ENCODE measurements around the gene C9orf152. TPM values are rescaled to one million over a fixed set of nuclear protein-coding genes. Genes with fewer than 3 reads are reported as not detected.

C9orf152 gene
- total and polyA plus RNA-seq, 10 of the 15 experiments (the other 5 are each of a cell fraction or from before 2014, with no cell fraction given), result 0.04 TPM; not detected in 9

- no peak for TF ChIP-seq POLR2A (IDR thresholded peaks at IDR 0.05; ENCODE audit: low read depth, low read length)
- TF ChIP-seq ZNF384 (IDR thresholded peaks at IDR 0.05; ENCODE audit: borderline replicate concordance, low read depth, low read length), result peak; percentile 44; the same call in 1 of the 2 replicates
- TF ChIP-seq CHD2 (IDR thresholded peaks at IDR 0.05; ENCODE audit: borderline replicate concordance, low read depth, low read length), result no peak
- no peak for TF ChIP-seq TCF12 (IDR thresholded peaks at IDR 0.05; ENCODE audit: low read depth, low read length)
These were observed 34.7 kb downstream of the C9orf152 start (continued) for GRCh38 chr9:110173322-110173642.

DNA sequence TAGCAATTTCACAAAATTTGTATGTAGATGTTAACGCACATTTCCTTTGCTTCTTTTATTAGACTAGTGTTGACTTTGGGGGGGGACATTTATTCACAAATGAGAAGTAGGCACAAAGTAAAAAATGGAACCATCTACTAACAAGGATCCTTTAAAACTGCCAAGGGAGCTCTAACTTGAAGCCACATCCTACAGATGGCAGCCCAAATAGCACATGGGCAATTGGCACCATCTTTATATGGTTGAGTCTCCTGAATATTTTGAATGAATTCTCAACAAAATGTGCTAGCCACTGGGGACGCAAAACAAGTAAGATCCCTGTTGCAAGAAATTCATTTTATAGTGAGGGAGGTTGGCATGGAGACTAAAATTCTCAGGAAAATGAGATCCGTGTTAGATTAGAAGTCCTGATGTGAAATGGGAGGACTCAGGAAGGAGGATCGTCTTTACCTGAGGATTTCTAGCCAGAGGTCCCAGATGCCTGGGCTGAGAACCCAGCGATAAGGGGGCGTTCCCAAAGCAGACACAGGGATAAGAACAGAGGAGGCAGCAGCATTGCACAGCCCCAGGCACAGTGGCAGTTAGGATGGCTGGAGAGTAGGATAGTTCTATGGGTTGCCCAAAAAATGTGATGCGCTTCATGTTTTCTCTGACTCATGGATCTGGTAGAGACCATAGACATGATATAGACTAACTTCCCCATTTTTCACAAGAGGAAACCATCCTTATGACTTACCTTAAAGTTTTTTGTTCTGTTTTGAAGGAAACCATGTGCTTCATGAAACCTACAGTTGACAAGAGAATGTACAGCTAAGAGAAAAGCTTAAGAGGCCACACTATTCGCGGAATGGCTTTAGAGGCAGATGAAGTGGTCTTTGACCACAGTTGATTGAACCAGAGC, 37.4 kb downstream of the C9orf152 start:
- Histone ChIP-seq H2AFZ (ENCODE audit: control insufficient read depth, low read depth, low read length) (no peak overlapping the region), H3K4me3 (no peak overlapping the region), H3K36me3 (ENCODE audit: control insufficient read depth in 2 of 2, insufficient read depth in 2 of 2, low read length in 1 of 2) (peaks cover 8 to 33% of the 10 kb centered on the region in 2 experiments), H3K4me1 (ENCODE audit: control insufficient read depth, insufficient read depth, low read length) (no peaks in the 10 kb centered on the region), H3K27ac (ENCODE audit: control insufficient read depth, insufficient read depth) (no peak overlapping the region), H4K20me1 (ENCODE audit: control insufficient read depth, insufficient read depth) (no peaks in the 10 kb centered on the region), H3K9me3 (replicated peaks; ENCODE audit: control insufficient read depth, insufficient read depth, low read length) (no peaks in the 10 kb centered on the region), H3K79me2 (ENCODE audit: control insufficient read depth, insufficient read depth, low read length) (peaks cover 2% of the 10 kb centered on the region), H3K9ac (ENCODE audit: control insufficient read depth, insufficient read depth, low read length) (no peak overlapping the region), H3K27me3 (replicated peaks in 1 of 2; ENCODE audit: control insufficient read depth in 2 of 2, insufficient read depth in 2 of 2, low read length in 1 of 2) (no peaks in the 10 kb centered on the region), H3K4me2 (ENCODE audit: control insufficient read depth, insufficient read depth) (no peak overlapping the region)
- intact Hi-C loops (cut with micrococcal nuclease; ENCODE audit: unreplicated experiment) (no loop called here), in situ Hi-C loops (cut with MboI) (no loop called here)
- SMC1A ChIA-PET (ENCODE audit: uncharacterized antibody, unreplicated experiment), result interaction anchor here (0.6 to 1.5 kb wide), 4 partner anchors 13 to 253 kb away, joined by 3 read pairs; no protein-coding TSS in a partner anchor
- TF ChIP-seq, protein P1, sequence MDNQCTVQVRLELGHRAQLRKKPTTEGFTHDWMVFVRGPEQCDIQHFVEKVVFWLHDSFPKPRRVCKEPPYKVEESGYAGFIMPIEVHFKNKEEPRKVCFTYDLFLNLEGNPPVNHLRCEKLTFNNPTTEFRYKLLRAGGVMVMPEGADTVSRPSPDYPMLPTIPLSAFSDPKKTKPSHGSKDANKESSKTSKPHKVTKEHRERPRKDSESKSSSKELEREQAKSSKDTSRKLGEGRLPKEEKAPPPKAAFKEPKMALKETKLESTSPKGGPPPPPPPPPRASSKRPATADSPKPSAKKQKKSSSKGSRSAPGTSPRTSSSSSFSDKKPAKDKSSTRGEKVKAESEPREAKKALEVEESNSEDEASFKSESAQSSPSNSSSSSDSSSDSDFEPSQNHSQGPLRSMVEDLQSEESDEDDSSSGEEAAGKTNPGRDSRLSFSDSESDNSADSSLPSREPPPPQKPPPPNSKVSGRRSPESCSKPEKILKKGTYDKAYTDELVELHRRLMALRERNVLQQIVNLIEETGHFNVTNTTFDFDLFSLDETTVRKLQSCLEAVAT (IDR thresholded peaks at IDR 0.05), result no peak
- TF ChIP-seq, protein P2, sequence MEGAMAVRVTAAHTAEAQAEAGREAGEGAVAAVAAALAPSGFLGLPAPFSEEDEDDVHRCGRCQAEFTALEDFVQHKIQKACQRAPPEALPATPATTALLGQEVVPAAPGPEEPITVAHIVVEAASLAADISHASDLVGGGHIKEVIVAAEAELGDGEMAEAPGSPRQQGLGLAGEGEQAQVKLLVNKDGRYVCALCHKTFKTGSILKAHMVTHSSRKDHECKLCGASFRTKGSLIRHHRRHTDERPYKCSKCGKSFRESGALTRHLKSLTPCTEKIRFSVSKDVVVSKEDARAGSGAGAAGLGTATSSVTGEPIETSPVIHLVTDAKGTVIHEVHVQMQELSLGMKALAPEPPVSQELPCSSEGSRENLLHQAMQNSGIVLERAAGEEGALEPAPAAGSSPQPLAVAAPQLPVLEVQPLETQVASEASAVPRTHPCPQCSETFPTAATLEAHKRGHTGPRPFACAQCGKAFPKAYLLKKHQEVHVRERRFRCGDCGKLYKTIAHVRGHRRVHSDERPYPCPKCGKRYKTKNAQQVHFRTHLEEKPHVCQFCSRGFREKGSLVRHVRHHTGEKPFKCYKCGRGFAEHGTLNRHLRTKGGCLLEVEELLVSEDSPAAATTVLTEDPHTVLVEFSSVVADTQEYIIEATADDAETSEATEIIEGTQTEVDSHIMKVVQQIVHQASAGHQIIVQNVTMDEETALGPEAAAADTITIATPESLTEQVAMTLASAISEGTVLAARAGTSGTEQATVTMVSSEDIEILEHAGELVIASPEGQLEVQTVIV (IDR thresholded peaks at IDR 0.05; ENCODE audit: borderline replicate concordance, partially characterized antibody), result no peak
- TF ChIP-seq ZNF384 (IDR thresholded peaks at IDR 0.05; ENCODE audit: borderline replicate concordance, low read depth, low read length) (no peak), POLR2A (IDR thresholded peaks at IDR 0.05; ENCODE audit: low read depth, low read length) (0 out of 2 replicates have a peak, but pooled peaks have one; percentile 35), POLR2AphosphoS5 (IDR thresholded peaks at IDR 0.05; ENCODE audit: low read length) (peak; percentile 48)
- WGBS (ENCODE audit: insufficient coverage, insufficient replicate concordance, low lambda C conversion rate, missing lambda C conversion rate), result 84% methylated on average over 9 of the region's 9 CpGs
- no peak for FAIRE-seq
- CTCF ChIA-PET, result interaction anchor here (1.0 kb wide), 1 partner anchor 64 kb away, joined by 3 read pairs; no protein-coding TSS in a partner anchor
- POLR2A ChIA-PET, result no interaction called here
- RAD21 ChIA-PET (ENCODE audit: unreplicated experiment), result no interaction called here
- no peak for DNase-seq (ENCODE audit: low read depth, low spot score)
- no peak for ATAC-seq
- BruUV-seq (replicated peaks), result no TSS peak

Data from GM12878 (cell line).